Vagina (tissue), 2 donors: ENCODE data around the gene GALNT3. TPM values are rescaled to one million over a fixed set of nuclear protein-coding genes. Genes with fewer than 3 reads are reported as not detected.

Source experiments
- DNase-seq, 2 donors: peaks; one replicate each; pipeline ENCODE4 v3.0.0-alpha.2; 2017; ENCODE audit errors: extremely low spot score in 2 of 2
- H3K27ac ChIP-seq: fragments of 200-600 bp; sonication (generic); one replicate; pipeline ENCODE4 v1.5.1; 2019
- H3K27me3 ChIP-seq: fragments of 200-600 bp; sonication (generic); one replicate; pipeline ENCODE4 v1.5.1; 2019
- H3K36me3 ChIP-seq, 2 donors: fragments of 200-600 bp; sonication (generic); one replicate each; pipeline ENCODE4 v1.5.1; 2017 to 2019
- H3K4me1 ChIP-seq: fragments of 200-600 bp; sonication (generic); one replicate; pipeline ENCODE4 v1.5.1; 2019
- H3K4me3 ChIP-seq, 2 donors: fragments of 200-600 bp; sonication (generic); 1 replicate in 1 of 2; 2 replicates in 1 of 2; pipeline ENCODE4 v1.5.1; 2016 to 2019
- H3K9me3 ChIP-seq: fragments of 200-600 bp; sonication (generic); one replicate; pipeline ENCODE4 v1.5.1; 2019
- CTCF ChIP-seq, 3 experiments: fragments of 450-650 bp in 2 of 3; fragments of 200-600 bp in 1 of 3; sonication (generic) in 1 of 3; IDR thresholded peaks; one replicate each; pipeline ENCODE4 v1.5.1; 2017 to 2019; ENCODE audit warnings: antibody characterized with exemption in 3 of 3, mild to moderate bottlenecking in 2 of 3, moderate library complexity in 2 of 3
- POLR2A ChIP-seq, 2 donors: fragments of 450-650 bp; IDR thresholded peaks; one replicate each; pipeline ENCODE4 v1.6.1; 2017; ENCODE audit warnings: antibody characterized with exemption in 2 of 2, mild to moderate bottlenecking in 2 of 2, moderate library complexity in 2 of 2
- POLR2AphosphoS5 ChIP-seq, 2 donors: sonication (generic); formaldehyde crosslinking; IDR thresholded peaks; one replicate each; pipeline ENCODE4 v1.9.0; 2017; ENCODE audit warnings: antibody characterized with exemption in 2 of 2, mild to moderate bottlenecking in 2 of 2, low read depth in 1 of 2; ENCODE audit not compliant: insufficient read depth in 1 of 2
- intact Hi-C: fragments of 100-400 bp; cut with DNase I; formaldehyde crosslinking; loops from one replicate; pipeline ENCODE4 v1.15.1; 2023
- total RNA-seq: library from RNA; depleted of rRNA; stranded (reverse); fragments of >200 nt; gene quantifications from one replicate; pipeline ENCODE4 v1.2.3, GENCODE V29; 2016

The GALNT3 gene
- total RNA-seq, 1 donor from 2014 or later = 7.4 TPM

GRCh38 chr2:165811592-165812370 is 17.7 kb upstream of the GALNT3 start:
- H3K9me3 ChIP-seq = no peaks in the 10 kb centered on the region
- no peaks in the 10 kb centered on the region for H3K36me3 ChIP-seq
- no peaks in the 10 kb centered on the region for H3K4me1 ChIP-seq
- no peak for DNase-seq
- H3K4me3 ChIP-seq = no peak overlapping the region
- intact Hi-C loops = no loop called here
- TF ChIP-seq POLR2A (IDR thresholded peaks at IDR 0.05) = no peak
- TF ChIP-seq CTCF (IDR thresholded peaks at IDR 0.05) = no peak
- TF ChIP-seq POLR2AphosphoS5 (IDR thresholded peaks at IDR 0.05; ENCODE audit: insufficient read depth in 1 of 2, low read depth in 1 of 2) = no peak
- no peak overlapping the region for H3K27ac ChIP-seq
- no peaks in the 10 kb centered on the region for H3K27me3 ChIP-seq

GRCh38 chr2:165810418-165810817 is 16.4 kb upstream of the GALNT3 start:
- intact Hi-C loops = no loop called here
- H3K9me3 ChIP-seq = no peaks in the 10 kb centered on the region
- H3K27ac ChIP-seq = no peak overlapping the region
- no peak for DNase-seq
- H3K4me1 ChIP-seq = no peaks in the 10 kb centered on the region
- H3K27me3 ChIP-seq = no peaks in the 10 kb centered on the region
- no peak overlapping the region for H3K4me3 ChIP-seq
- H3K36me3 ChIP-seq = no peaks in the 10 kb centered on the region
- TF ChIP-seq POLR2A (IDR thresholded peaks at IDR 0.05) (no peak), CTCF (IDR thresholded peaks at IDR 0.05) (no peak), POLR2AphosphoS5 (IDR thresholded peaks at IDR 0.05; ENCODE audit: insufficient read depth in 1 of 2, low read depth in 1 of 2) (no peak)

GRCh38 chr2:165804719-165805118 is 10.7 kb upstream of the GALNT3 start:
- H3K4me3 ChIP-seq = no peak overlapping the region
- H3K27me3 ChIP-seq = no peaks in the 10 kb centered on the region
- H3K4me1 ChIP-seq = no peaks in the 10 kb centered on the region
- TF ChIP-seq CTCF (IDR thresholded peaks at IDR 0.05) = no peak
- TF ChIP-seq POLR2A (IDR thresholded peaks at IDR 0.05) = no peak
- TF ChIP-seq POLR2AphosphoS5 (IDR thresholded peaks at IDR 0.05; ENCODE audit: insufficient read depth in 1 of 2, low read depth in 1 of 2) = no peak
- H3K27ac ChIP-seq = no peak overlapping the region
- H3K36me3 ChIP-seq = no peaks in the 10 kb centered on the region
- intact Hi-C loops = no loop called here
- no peaks in the 10 kb centered on the region for H3K9me3 ChIP-seq
- no peak for DNase-seq

GRCh38 chr2:165803123-165803760 is 9.2 kb upstream of the GALNT3 start:
- intact Hi-C loops = no loop called here
- Histone ChIP-seq H3K4me1 (no peaks in the 10 kb centered on the region), H3K27ac (no peak overlapping the region), H3K9me3 (no peaks in the 10 kb centered on the region), H3K36me3 (no peaks in the 10 kb centered on the region), H3K4me3 (no peak overlapping the region), H3K27me3 (no peaks in the 10 kb centered on the region)
- no peak for DNase-seq
- TF ChIP-seq POLR2A (IDR thresholded peaks at IDR 0.05) (no peak), POLR2AphosphoS5 (IDR thresholded peaks at IDR 0.05; ENCODE audit: insufficient read depth in 1 of 2, low read depth in 1 of 2) (no peak), CTCF (IDR thresholded peaks at IDR 0.05) (no peak)

- DNase-seq = no peak
- Histone ChIP-seq H3K27ac (no peak overlapping the region), H3K36me3 (no peaks in the 10 kb centered on the region), H3K4me1 (no peaks in the 10 kb centered on the region), H3K4me3 (no peak overlapping the region), H3K9me3 (no peaks in the 10 kb centered on the region), H3K27me3 (no peaks in the 10 kb centered on the region)
- intact Hi-C loops = no loop called here
- no peak for TF ChIP-seq POLR2AphosphoS5 (IDR thresholded peaks at IDR 0.05; ENCODE audit: insufficient read depth in 1 of 2, low read depth in 1 of 2)
- TF ChIP-seq CTCF (IDR thresholded peaks at IDR 0.05) = no peak
- TF ChIP-seq POLR2A (IDR thresholded peaks at IDR 0.05) = no peak
These were observed 7.1 kb upstream of the GALNT3 start for GRCh38 chr2:165801176-165801575.
